SU-DHL-6 (cell line): ENCODE data around the gene COL4A1.

Experiments
- EZH2phosphoT487 ChIP-seq: fragments of 200-600 bp; sonication (generic), shearing (Covaris generic); conservative IDR thresholded peaks from 2 replicates; pipeline ENCODE4 v1.6.1; 2018; ENCODE audit warnings: mild to moderate bottlenecking, antibody characterized with exemption, low read length, moderate library complexity, mixed read lengths
- TF ChIP-seq, protein P1 (sequence below): fragments of 200-600 bp; sonication (generic); IDR thresholded peaks from one replicate; pipeline ENCODE4 v1.5.1; 2017; ENCODE audit warnings: antibody characterized with exemption, mild to moderate bottlenecking, low read length, moderate library complexity; ENCODE audit not compliant: insufficient read depth, poor library complexity, severe bottlenecking

DNA sequence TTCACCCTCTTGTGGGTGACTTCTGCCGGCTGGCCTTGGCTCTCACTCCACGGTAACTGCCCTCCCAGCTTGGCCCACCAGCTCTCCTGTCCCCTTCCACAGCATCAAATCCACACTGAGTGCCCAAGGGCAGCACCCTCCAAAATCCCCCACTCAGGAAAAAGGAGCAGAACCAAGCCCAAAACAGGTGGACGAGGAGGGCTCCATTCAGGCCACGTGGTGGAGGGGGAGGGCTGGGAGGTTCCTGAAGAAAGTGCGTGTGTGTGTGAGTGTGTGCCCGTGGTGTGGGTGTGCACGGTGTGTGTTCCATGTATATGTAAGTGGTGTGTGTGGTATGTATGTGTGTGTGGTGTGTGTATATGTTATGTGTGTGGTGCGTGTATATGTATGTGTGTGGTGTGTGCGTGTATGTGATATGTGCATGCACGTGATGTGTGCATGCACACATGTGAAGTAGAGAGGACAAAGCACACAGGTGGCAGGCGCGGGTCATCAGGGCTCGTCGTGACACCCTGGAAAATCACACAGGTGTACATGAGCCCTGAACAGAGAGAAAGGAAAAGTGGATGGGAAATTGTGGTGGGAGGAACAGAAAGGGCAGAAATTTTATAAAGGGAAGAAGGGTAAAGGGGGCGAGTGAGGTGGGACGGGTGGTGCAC, 76.9 kb downstream of the COL4A1 start:
- no peak for TF ChIP-seq EZH2phosphoT487
- TF ChIP-seq, protein P1, sequence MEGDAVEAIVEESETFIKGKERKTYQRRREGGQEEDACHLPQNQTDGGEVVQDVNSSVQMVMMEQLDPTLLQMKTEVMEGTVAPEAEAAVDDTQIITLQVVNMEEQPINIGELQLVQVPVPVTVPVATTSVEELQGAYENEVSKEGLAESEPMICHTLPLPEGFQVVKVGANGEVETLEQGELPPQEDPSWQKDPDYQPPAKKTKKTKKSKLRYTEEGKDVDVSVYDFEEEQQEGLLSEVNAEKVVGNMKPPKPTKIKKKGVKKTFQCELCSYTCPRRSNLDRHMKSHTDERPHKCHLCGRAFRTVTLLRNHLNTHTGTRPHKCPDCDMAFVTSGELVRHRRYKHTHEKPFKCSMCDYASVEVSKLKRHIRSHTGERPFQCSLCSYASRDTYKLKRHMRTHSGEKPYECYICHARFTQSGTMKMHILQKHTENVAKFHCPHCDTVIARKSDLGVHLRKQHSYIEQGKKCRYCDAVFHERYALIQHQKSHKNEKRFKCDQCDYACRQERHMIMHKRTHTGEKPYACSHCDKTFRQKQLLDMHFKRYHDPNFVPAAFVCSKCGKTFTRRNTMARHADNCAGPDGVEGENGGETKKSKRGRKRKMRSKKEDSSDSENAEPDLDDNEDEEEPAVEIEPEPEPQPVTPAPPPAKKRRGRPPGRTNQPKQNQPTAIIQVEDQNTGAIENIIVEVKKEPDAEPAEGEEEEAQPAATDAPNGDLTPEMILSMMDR, result no peak
